ENCODE results near the gene TNRC6B.

- TF ChIP-seq, protein P1, sequence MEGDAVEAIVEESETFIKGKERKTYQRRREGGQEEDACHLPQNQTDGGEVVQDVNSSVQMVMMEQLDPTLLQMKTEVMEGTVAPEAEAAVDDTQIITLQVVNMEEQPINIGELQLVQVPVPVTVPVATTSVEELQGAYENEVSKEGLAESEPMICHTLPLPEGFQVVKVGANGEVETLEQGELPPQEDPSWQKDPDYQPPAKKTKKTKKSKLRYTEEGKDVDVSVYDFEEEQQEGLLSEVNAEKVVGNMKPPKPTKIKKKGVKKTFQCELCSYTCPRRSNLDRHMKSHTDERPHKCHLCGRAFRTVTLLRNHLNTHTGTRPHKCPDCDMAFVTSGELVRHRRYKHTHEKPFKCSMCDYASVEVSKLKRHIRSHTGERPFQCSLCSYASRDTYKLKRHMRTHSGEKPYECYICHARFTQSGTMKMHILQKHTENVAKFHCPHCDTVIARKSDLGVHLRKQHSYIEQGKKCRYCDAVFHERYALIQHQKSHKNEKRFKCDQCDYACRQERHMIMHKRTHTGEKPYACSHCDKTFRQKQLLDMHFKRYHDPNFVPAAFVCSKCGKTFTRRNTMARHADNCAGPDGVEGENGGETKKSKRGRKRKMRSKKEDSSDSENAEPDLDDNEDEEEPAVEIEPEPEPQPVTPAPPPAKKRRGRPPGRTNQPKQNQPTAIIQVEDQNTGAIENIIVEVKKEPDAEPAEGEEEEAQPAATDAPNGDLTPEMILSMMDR (IDR thresholded peaks at IDR 0.05) = no peak
- no peak for TF ChIP-seq POLR2AphosphoS5 (IDR thresholded peaks at IDR 0.05)
These were observed 151.1 kb downstream of the TNRC6B start for GRCh38 chr22:40328546-40329456.
